Measurements from ENCODE around the gene OPCML.

GRCh38 chr11:133168016-133168415 lies 364.3 kb downstream of the OPCML start:
- TF ChIP-seq CTCF (conservative IDR thresholded peaks at IDR 0.05; ENCODE audit: low read depth, low read length) (no peak), EZH2 (IDR thresholded peaks at IDR 0.05; ENCODE audit: borderline replicate concordance, low read depth, low read length, poor library complexity, severe bottlenecking) (no peak)

Measured in A673 (cell line).